HepG2 (cell line): ENCODE results near the gene CSNK1D. TPM values are rescaled to one million over a fixed set of nuclear protein-coding genes. Genes with fewer than 3 reads are reported as not detected.

Experiments
- ARID4A ChIP-seq: sonication (generic); formaldehyde crosslinking; IDR thresholded peaks from 2 replicates; pipeline ENCODE4 v1.5.0; 2020; ENCODE audit warnings: mild to moderate bottlenecking, missing genetic modification reagents, borderline replicate concordance
- ATF5 ChIP-seq: sonication (generic); formaldehyde crosslinking; IDR thresholded peaks from 2 replicates; pipeline ENCODE4 v1.4.0; 2020; ENCODE audit warnings: mild to moderate bottlenecking, low read depth, missing genetic modification reagents
- BRF2 ChIP-seq: sonication (generic); formaldehyde crosslinking; IDR thresholded peaks from 2 replicates; pipeline ENCODE4 v1.8.1; 2022; ENCODE audit warnings: mild to moderate bottlenecking, missing genetic modification reagents
- CCAR2 ChIP-seq: fragments of 200-400 bp; formaldehyde crosslinking; optimal IDR thresholded peaks from 2 replicates; pipeline ENCODE3; 2018; ENCODE audit warnings: low read depth, mild to moderate bottlenecking, low read length, moderate library complexity
- E2F5 ChIP-seq: sonication (generic); formaldehyde crosslinking; conservative IDR thresholded peaks from 2 replicates; pipeline ENCODE4 v1.4.0; 2020; ENCODE audit warnings: missing genetic modification reagents
- GABPB1 ChIP-seq: IDR thresholded peaks from 2 replicates; pipeline ENCODE4 v1.6.1; 2016; ENCODE audit warnings: mild to moderate bottlenecking, missing genetic modification reagents, moderate library complexity, missing compliant biosample characterization
- HMG20B ChIP-seq: conservative IDR thresholded peaks from 2 replicates; pipeline ENCODE4 v1.6.1; 2016; ENCODE audit warnings: missing genetic modification reagents, missing compliant biosample characterization
- HOMEZ ChIP-seq: IDR thresholded peaks from 2 replicates; pipeline ENCODE4 v1.6.1; 2016; ENCODE audit warnings: low read depth
- KDM2A ChIP-seq: sonication (generic); formaldehyde crosslinking; IDR thresholded peaks from 2 replicates; pipeline ENCODE4 v1.4.0; 2020; ENCODE audit warnings: low read depth, missing genetic modification reagents, borderline replicate concordance
- LBX2 ChIP-seq: sonication (generic); formaldehyde crosslinking; IDR thresholded peaks from 2 replicates; pipeline ENCODE4 v1.5.0; 2020; ENCODE audit warnings: missing genetic modification reagents, mild to moderate bottlenecking, borderline replicate concordance
- MIER3 ChIP-seq: IDR thresholded peaks from 2 replicates; pipeline ENCODE4 v1.6.1; 2016; ENCODE audit warnings: missing compliant biosample characterization, borderline replicate concordance
- ONECUT2 ChIP-seq: sonication (generic); formaldehyde crosslinking; IDR thresholded peaks from 2 replicates; pipeline ENCODE4 v1.4.0; 2020; ENCODE audit warnings: missing genetic modification reagents
- RXRA ChIP-seq: sonication (generic); formaldehyde crosslinking; IDR thresholded peaks from 2 replicates; pipeline ENCODE4 v1.5.1; 2020; ENCODE audit warnings: missing genetic modification reagents
- SMYD3 ChIP-seq: sonication (generic); formaldehyde crosslinking; IDR thresholded peaks from 2 replicates; pipeline ENCODE4 v1.8.1; 2023; ENCODE audit warnings: mild to moderate bottlenecking, missing genetic modification reagents
- ZNF138 ChIP-seq: sonication (generic); formaldehyde crosslinking; IDR thresholded peaks from 2 replicates; pipeline ENCODE4 v1.5.0; 2020; ENCODE audit warnings: mild to moderate bottlenecking, low read depth, missing genetic modification reagents
- ZNF20 ChIP-seq: sonication (generic); formaldehyde crosslinking; IDR thresholded peaks from 2 replicates; pipeline ENCODE4 v1.4.0; 2020; ENCODE audit warnings: mild to moderate bottlenecking, moderate library complexity, missing genetic modification reagents
- ZNF3 ChIP-seq: IDR thresholded peaks from 2 replicates; pipeline ENCODE4 v1.7.0; 2017; ENCODE audit warnings: inconsistent platforms
- ZNF589 ChIP-seq: sonication (generic); formaldehyde crosslinking; conservative IDR thresholded peaks from 2 replicates; pipeline ENCODE4 v1.8.0; 2022; ENCODE audit warnings: mild to moderate bottlenecking, moderate library complexity, missing genetic modification reagents
- polyA plus RNA-seq, 8 experiments: library from polyadenylated mRNA; depleted of rRNA in 3 of 8; stranded (reverse) in 7 of 8; unstranded in 1 of 8; fragments of >200 nt; fragmentation: Illumina TruSeq in 4 of 8; extraction: Trizol in 4 of 8; gene quantifications; 2 replicates each; pipeline versions ENCODE4 v1.2.1 to v1.2.3, GENCODE V29; 2011 to 2016; ENCODE audit warnings: low read depth in 4 of 8, missing spikeins in 1 of 8, mixed read lengths in 1 of 8; ENCODE audit not compliant: insufficient read depth in 1 of 8
- total RNA-seq, 5 experiments: library from RNA; depleted of rRNA; stranded (reverse); fragments of >200 nt; fragmentation: Illumina TruSeq; extraction: Trizol; gene quantifications; 2 replicates each; pipeline ENCODE4 v1.2.3, GENCODE V29; 2016; ENCODE audit warnings: low read depth in 1 of 5

The CSNK1D gene
- total and polyA plus RNA-seq, 2 of the 13 experiments (the other 11 are each of a cell fraction or from before 2014, with no cell fraction given): 31.5 to 128 TPM

GRCh38 chr17:82241926-82242697, 31.4 kb downstream of the CSNK1D start (continued):
- TF ChIP-seq LBX2: 0 out of 2 replicates have a peak, but pooled peaks have one; percentile 56
- no peak for TF ChIP-seq ONECUT2 (CRISPR knock-in tag)
- TF ChIP-seq ATF5 (CRISPR knock-in tag): no peak
- TF ChIP-seq CCAR2: peak; percentile 12
- peak; percentile 48; the same call in 1 of the 2 replicates for TF ChIP-seq RXRA (CRISPR knock-in tag)
- TF ChIP-seq ZNF138 (CRISPR knock-in tag): no peak
- no peak for TF ChIP-seq ZNF3 (CRISPR knock-in tag)
- TF ChIP-seq HOMEZ (CRISPR knock-in tag): no peak
- peak; percentile 3; the same call in 1 of the 2 replicates for TF ChIP-seq ARID4A (CRISPR knock-in tag)
- no peak for TF ChIP-seq BRF2 (CRISPR knock-in tag)
- 0 out of 2 replicates have a peak, but pooled peaks have one; percentile 28 for TF ChIP-seq GABPB1 (CRISPR knock-in tag)
- peak; percentile 11; the same call in 1 of the 2 replicates for TF ChIP-seq SMYD3 (CRISPR knock-in tag)
- TF ChIP-seq MIER3: no peak
- TF ChIP-seq E2F5 (CRISPR knock-in tag): peak; percentile 48; the same call in 1 of the 2 replicates
- TF ChIP-seq ZNF589 (CRISPR knock-in tag): 0 out of 2 replicates have a peak, but pooled peaks have one; percentile 39
- peak; percentile 69; the same call in 1 of the 2 replicates for TF ChIP-seq KDM2A (CRISPR knock-in tag)
- TF ChIP-seq HMG20B (CRISPR knock-in tag): peak; percentile 38; the same call in 1 of the 2 replicates
- no peak for TF ChIP-seq ZNF20
